ENCODE data around the gene VAMP5. TPM values are rescaled to one million over a fixed set of nuclear protein-coding genes. Genes with fewer than 3 reads are reported as not detected.
A peak's percentile ranks its signal among the peaks of the same experiment; 100 is the strongest.
"Not testable (repeated sequence)": the region's sequence is repeated elsewhere in the genome, so short reads cannot be mapped to it uniquely, and the experiment has no call there.

The VAMP5 gene
- total and polyA plus RNA-seq, 10 donors, result 58.5 to 129 (median 72.1) TPM

DNA sequence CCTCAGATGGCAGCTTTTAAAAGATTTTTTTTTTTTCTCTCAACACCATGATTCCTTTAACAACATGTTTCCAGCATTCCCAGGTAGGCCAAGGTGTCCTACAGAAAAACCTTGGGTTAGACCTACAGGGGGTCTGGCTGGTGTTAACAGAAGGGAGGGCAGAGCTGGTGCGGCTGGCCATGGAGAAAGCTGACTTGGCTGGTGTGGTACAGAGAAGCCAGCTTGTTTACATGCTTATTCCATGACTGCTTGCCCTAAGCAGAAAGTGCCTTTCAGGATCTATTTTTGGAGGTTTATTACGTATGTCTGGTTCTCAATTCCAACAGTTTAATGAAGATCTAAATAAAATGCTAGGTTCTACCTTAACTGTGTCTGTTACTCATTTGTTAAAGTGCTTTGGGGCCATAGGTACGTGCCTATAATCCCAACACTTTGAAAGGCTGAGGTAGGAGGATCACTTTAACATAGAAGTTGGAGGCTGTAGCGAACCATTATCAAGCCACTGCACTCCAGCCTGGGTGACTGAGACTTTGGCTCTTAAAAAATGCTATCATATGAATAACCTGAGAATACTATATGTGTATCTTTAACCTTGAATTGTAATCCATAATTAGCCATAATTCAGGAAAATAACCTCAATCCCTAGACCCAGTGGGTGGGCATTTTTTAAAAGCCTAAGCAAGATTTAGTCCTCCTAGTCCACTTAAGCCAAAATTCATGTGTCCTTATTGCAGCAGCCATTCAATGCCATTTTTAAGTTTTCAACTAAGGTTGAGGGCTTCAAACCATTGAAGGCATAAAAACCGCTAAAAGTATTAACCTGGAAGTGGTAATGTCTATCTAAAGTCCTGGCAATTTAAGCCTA is 39.1 kb upstream of the VAMP5 start:
- peak in 1 of 3 donors; percentile 49 for TF ChIP-seq POLR2AphosphoS5 (IDR thresholded peaks at IDR 0.05)
- H3K9me3 ChIP-seq; intact Hi-C loops (cut with DNase I; ENCODE audit: low total_unique reads); H3K4me3 ChIP-seq; H3K27ac ChIP-seq; H3K27me3 ChIP-seq (replicated peaks in 1 of 7): not testable (repeated sequence)
- 85 to 92% (median 89%) methylated on average over 4 to 5 of the region's 5 CpGs for WGBS, 5 donors
- DNase-seq, result peak; percentile 25
- Histone ChIP-seq H3K36me3 (peaks cover 3 to 95% (median 62%) of the 10 kb centered on the region in 6 donors), H3K4me1 (peaks cover 13 to 43% (median 27%) of the 10 kb centered on the region in 6 donors)

DNA sequence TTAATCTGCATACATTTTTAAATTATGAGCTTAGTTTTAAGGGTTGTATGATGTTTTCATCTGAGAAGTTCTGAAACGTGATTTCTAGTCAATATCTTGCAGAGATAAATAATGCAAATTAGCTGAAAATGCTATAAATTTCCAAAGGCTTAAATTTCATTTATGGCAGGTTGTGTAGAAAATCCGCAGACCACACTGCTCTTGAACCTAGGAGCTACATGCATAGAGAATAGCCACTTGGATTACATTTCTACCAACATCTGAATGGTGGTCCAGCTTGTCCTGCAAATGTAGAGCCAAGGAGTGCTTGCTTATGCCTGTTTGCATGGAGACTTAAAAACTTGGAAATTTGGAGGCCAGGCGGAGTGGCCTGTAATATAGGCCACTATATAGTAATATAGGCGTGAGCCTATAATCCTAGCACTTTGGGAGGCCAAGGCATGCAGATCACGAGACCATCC is 38.4 kb upstream of the VAMP5 start:
- WGBS, 5 donors, result 76 to 93% (median 88%) methylated on average over 5 of the region's 5 CpGs
- intact Hi-C loops (cut with DNase I; ENCODE audit: low total_unique reads), result no loop called here
- H3K4me1 ChIP-seq, result peaks cover 8 to 43% (median 24%) of the 10 kb centered on the region in 6 donors
- no peak for DNase-seq
- no peaks in the 10 kb centered on the region for H3K27me3 ChIP-seq (replicated peaks in 1 of 7)
- H3K36me3 ChIP-seq, result peaks cover 3 to 100% (median 69%) of the 10 kb centered on the region in 6 donors
- H3K4me3 ChIP-seq, result no peak overlapping the region
- TF ChIP-seq POLR2AphosphoS5 (IDR thresholded peaks at IDR 0.05), result peak in 1 of 3 donors; percentile 24
- TF ChIP-seq, protein P1, sequence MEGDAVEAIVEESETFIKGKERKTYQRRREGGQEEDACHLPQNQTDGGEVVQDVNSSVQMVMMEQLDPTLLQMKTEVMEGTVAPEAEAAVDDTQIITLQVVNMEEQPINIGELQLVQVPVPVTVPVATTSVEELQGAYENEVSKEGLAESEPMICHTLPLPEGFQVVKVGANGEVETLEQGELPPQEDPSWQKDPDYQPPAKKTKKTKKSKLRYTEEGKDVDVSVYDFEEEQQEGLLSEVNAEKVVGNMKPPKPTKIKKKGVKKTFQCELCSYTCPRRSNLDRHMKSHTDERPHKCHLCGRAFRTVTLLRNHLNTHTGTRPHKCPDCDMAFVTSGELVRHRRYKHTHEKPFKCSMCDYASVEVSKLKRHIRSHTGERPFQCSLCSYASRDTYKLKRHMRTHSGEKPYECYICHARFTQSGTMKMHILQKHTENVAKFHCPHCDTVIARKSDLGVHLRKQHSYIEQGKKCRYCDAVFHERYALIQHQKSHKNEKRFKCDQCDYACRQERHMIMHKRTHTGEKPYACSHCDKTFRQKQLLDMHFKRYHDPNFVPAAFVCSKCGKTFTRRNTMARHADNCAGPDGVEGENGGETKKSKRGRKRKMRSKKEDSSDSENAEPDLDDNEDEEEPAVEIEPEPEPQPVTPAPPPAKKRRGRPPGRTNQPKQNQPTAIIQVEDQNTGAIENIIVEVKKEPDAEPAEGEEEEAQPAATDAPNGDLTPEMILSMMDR (IDR thresholded peaks at IDR 0.05 in 8 of 11, conservative IDR thresholded peaks at IDR 0.05 in 3 of 11), result no peak
- no peak overlapping the region for H3K27ac ChIP-seq
- no peaks in the 10 kb centered on the region for H3K9me3 ChIP-seq

DNA sequence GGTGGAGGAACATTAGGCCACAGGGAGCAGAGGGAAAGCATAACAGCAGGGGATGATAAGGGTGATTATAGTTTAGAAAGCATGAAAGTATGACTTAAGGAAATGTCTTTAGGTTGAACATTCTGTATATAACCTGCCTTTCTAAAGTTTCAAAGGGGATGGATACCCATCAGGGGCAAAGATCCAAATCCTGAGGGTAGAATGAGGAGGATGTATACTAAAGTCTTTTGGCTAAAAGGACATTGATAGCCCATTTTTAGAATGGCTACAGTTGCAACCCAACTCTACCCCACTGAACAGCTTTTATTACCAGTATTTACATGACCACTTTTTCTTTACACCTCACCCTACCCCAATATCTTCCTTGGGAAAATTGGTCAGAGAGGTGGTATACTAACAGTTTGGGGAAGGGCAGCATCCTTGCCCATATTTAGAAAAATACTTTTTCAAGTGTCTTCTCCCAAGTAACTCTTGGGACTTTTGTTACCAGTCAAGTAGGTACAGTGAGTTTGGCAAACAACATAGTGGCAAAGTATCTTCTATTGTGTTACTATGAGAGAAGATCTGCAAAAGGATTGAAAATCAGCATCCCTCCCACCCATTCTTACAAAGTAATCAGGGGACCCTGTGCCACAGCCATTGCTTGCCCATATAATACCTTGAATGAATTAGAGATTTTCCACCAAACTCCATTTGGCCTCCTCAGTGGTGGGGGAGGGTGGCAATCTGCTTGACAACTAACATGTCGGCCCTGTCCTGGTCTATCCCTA is 37.0 kb upstream of the VAMP5 start:
- peaks cover 1 to 43% (median 19%) of the 10 kb centered on the region in 6 donors for H3K4me1 ChIP-seq
- DNase-seq, result no peak
- intact Hi-C loops (cut with DNase I; ENCODE audit: low total_unique reads), result no loop called here
- 90 to 97% (median 94%) methylated on average over 1 of the region's 1 CpG for WGBS, 5 donors
- no peaks in the 10 kb centered on the region for H3K27me3 ChIP-seq (replicated peaks in 1 of 7)
- TF ChIP-seq, protein P1 (IDR thresholded peaks at IDR 0.05 in 8 of 11, conservative IDR thresholded peaks at IDR 0.05 in 3 of 11), result no peak
- TF ChIP-seq POLR2A (IDR thresholded peaks at IDR 0.05), result no peak
- peak in 1 of 3 donors; percentile 55 for TF ChIP-seq POLR2AphosphoS5 (IDR thresholded peaks at IDR 0.05)
- no peaks in the 10 kb centered on the region for H3K9me3 ChIP-seq
- no peak overlapping the region for H3K4me3 ChIP-seq
- H3K36me3 ChIP-seq, result peaks cover 3 to 100% (median 67%) of the 10 kb centered on the region in 6 donors
- peak overlapping the region in 1 of 8 donors; percentile 36 for H3K27ac ChIP-seq

DNA sequence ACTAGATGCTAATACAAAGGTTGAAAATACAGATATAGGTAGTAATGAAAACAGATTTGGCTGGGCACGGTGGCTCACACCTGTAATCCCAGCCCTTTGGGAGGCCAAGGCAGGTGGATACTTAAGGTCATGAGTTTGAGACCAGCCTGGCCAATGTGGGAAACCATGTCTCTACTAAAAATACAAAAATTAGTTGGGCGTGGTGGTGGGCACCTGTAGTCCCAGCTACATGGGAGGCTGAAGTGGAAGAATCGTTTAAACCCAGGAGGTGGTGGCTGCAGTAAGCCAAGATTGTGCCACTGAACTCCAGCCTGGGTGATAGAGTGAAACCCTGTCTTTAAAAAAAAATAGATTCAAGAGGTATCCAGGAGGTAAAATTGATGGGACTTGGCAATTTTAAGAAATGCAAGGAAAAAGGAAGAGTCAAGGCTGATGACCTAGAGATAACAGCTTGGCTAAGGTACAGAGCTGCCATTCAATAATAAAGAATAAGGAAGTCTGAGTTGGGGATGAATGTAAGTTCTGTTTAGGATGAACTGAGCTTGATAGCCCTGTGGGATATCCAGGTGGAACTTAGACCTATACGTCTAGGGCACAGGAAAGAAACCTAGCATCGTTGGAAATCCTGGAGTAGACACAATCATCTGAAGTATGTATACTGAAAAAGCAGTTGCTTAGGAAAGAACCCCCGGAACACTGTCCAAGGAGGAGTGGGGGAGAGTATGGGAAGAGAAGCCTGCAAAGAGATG is 36.2 kb upstream of the VAMP5 start:
- no peaks in the 10 kb centered on the region for H3K27me3 ChIP-seq (replicated peaks in 1 of 7)
- peaks cover 0 to 100% (median 67%) of the 10 kb centered on the region in 6 donors for H3K36me3 ChIP-seq
- H3K9me3 ChIP-seq, result no peaks in the 10 kb centered on the region
- H3K4me3 ChIP-seq, result no peak overlapping the region
- H3K4me1 ChIP-seq, result peaks cover 2 to 39% (median 17%) of the 10 kb centered on the region in 6 donors
- 75 to 85% (median 81%) methylated on average over 6 of the region's 6 CpGs for WGBS, 5 donors
- no peak for DNase-seq
- intact Hi-C loops (cut with DNase I; ENCODE audit: low total_unique reads), result no loop called here
- TF ChIP-seq POLR2AphosphoS5 (IDR thresholded peaks at IDR 0.05) (peak in 1 of 3 donors; percentile 13), POLR2A (IDR thresholded peaks at IDR 0.05) (no peak)
- no peak overlapping the region for H3K27ac ChIP-seq

Measured in spleen (tissue), 11 donors.